ENCODE measurements around the gene CHGA.

Gene CHGA

GRCh38 chr14:92950773-92951172 lies 27.8 kb downstream of the CHGA start:
- TF ChIP-seq CTCF (IDR thresholded peaks at IDR 0.05; ENCODE audit: borderline replicate concordance, extremely low read depth, low read length, poor library complexity, severe bottlenecking): no peak
- TF ChIP-seq EZH2 (IDR thresholded peaks at IDR 0.05; ENCODE audit: borderline replicate concordance, low read depth, low read length, severe bottlenecking): no peak
- Histone ChIP-seq H3K27ac (ENCODE audit: low read length) (no peak overlapping the region), H3K36me3 (ENCODE audit: insufficient read depth, low read length) (peaks cover 49% of the 10 kb centered on the region), H4K20me1 (ENCODE audit: insufficient read depth, low read length) (peaks cover 7% of the 10 kb centered on the region), H3K27me3 (ENCODE audit: insufficient read depth, low read length, poor library complexity) (no peaks in the 10 kb centered on the region), H3K9ac (ENCODE audit: low read depth, low read length) (no peak overlapping the region), H3K9me3 (ENCODE audit: insufficient read depth, low read length, severe bottlenecking) (no peaks in the 10 kb centered on the region), H3K79me2 (ENCODE audit: insufficient read depth, low read length) (no peaks in the 10 kb centered on the region), H3K4me3 (ENCODE audit: low read depth in 1 of 2, low read length in 2 of 2) (no peak overlapping the region), H2AFZ (ENCODE audit: low read depth, low read length) (no peak overlapping the region), H3K4me1 (ENCODE audit: insufficient read depth, low read length) (no peaks in the 10 kb centered on the region), H3K4me2 (ENCODE audit: insufficient read depth, low read length) (no peak overlapping the region)
- ATAC-seq (ENCODE audit: insufficient read depth, low read depth): no peak
- no peak for DNase-seq

GRCh38 chr14:92951261-92951660 lies 28.3 kb downstream of the CHGA start:
- no peak overlapping the region for H3K9ac ChIP-seq (ENCODE audit: low read depth, low read length)
- no peak overlapping the region for H2AFZ ChIP-seq (ENCODE audit: low read depth, low read length)
- DNase-seq (no peak), ATAC-seq (ENCODE audit: insufficient read depth, low read depth) (no peak)
- H3K79me2 ChIP-seq (ENCODE audit: insufficient read depth, low read length): no peaks in the 10 kb centered on the region
- H3K4me2 ChIP-seq (ENCODE audit: insufficient read depth, low read length): no peak overlapping the region
- peaks cover 7% of the 10 kb centered on the region for H4K20me1 ChIP-seq (ENCODE audit: insufficient read depth, low read length)
- no peak overlapping the region for H3K27ac ChIP-seq (ENCODE audit: low read length)
- peaks cover 45% of the 10 kb centered on the region for H3K36me3 ChIP-seq (ENCODE audit: insufficient read depth, low read length)
- H3K9me3 ChIP-seq (ENCODE audit: insufficient read depth, low read length, severe bottlenecking): no peaks in the 10 kb centered on the region
- no peaks in the 10 kb centered on the region for H3K27me3 ChIP-seq (ENCODE audit: insufficient read depth, low read length, poor library complexity)
- H3K4me1 ChIP-seq (ENCODE audit: insufficient read depth, low read length): no peaks in the 10 kb centered on the region
- TF ChIP-seq CTCF (IDR thresholded peaks at IDR 0.05; ENCODE audit: borderline replicate concordance, extremely low read depth, low read length, poor library complexity, severe bottlenecking) (no peak), EZH2 (IDR thresholded peaks at IDR 0.05; ENCODE audit: borderline replicate concordance, low read depth, low read length, severe bottlenecking) (no peak)
- no peak overlapping the region for H3K4me3 ChIP-seq (ENCODE audit: low read depth in 1 of 2, low read length in 2 of 2)

- no peaks in the 10 kb centered on the region for H3K79me2 ChIP-seq (ENCODE audit: insufficient read depth, low read length)
- H4K20me1 ChIP-seq (ENCODE audit: insufficient read depth, low read length): peaks cover 7% of the 10 kb centered on the region
- peaks cover 47% of the 10 kb centered on the region for H3K36me3 ChIP-seq (ENCODE audit: insufficient read depth, low read length)
- no peak overlapping the region for H2AFZ ChIP-seq (ENCODE audit: low read depth, low read length)
- H3K27me3 ChIP-seq (ENCODE audit: insufficient read depth, low read length, poor library complexity): no peaks in the 10 kb centered on the region
- TF ChIP-seq CTCF (IDR thresholded peaks at IDR 0.05; ENCODE audit: borderline replicate concordance, extremely low read depth, low read length, poor library complexity, severe bottlenecking) (peak; percentile 93), EZH2 (IDR thresholded peaks at IDR 0.05; ENCODE audit: borderline replicate concordance, low read depth, low read length, severe bottlenecking) (no peak)
- no peak overlapping the region for H3K4me2 ChIP-seq (ENCODE audit: insufficient read depth, low read length)
- H3K4me1 ChIP-seq (ENCODE audit: insufficient read depth, low read length): no peaks in the 10 kb centered on the region
- no peak overlapping the region for H3K27ac ChIP-seq (ENCODE audit: low read length)
- no peak overlapping the region for H3K9ac ChIP-seq (ENCODE audit: low read depth, low read length)
- ATAC-seq (ENCODE audit: insufficient read depth, low read depth) (peak; percentile 97), DNase-seq (peak; percentile 75)
- no peak overlapping the region for H3K4me3 ChIP-seq (ENCODE audit: low read depth in 1 of 2, low read length in 2 of 2)
- H3K9me3 ChIP-seq (ENCODE audit: insufficient read depth, low read length, severe bottlenecking): no peaks in the 10 kb centered on the region
Observed at GRCh38 chr14:92951912-92952471, 29.0 kb downstream of the CHGA start.

Data from DND-41 (cell line).